RWPE1 (cell line): ENCODE results near the gene LILRB3.

Experiments used
- CTCF ChIA-PET: fragments of 350-600 bp; sonication (Branson Sonifier 250); formaldehyde crosslinking; extraction: SDS; loops from one replicate; lab custom pipeline; 2021; lab: Yijun Ruan, JAX
- POLR2A ChIA-PET: fragments of 400-600 bp; formaldehyde crosslinking; extraction: SDS; loops from one replicate; lab custom pipeline; 2020; ENCODE audit warnings: antibody characterized with exemption; ENCODE audit not compliant: low non-redundant PET; lab: Yijun Ruan, JAX
- DNase-seq: peaks from one replicate; pipeline ENCODE4 v3.0.0; 2012; ENCODE audit warnings: low spot score
- H3K27ac ChIP-seq: fragments of 450-650 bp; 2 replicates; pipeline ENCODE4 v1.5.1; 2017
- CTCF ChIP-seq: fragments of 450-650 bp; conservative IDR thresholded peaks from 2 replicates; pipeline ENCODE4 v1.5.1; 2017; ENCODE audit warnings: low read depth, mild to moderate bottlenecking

LILRB3 gene

GRCh38 chr19:54257116-54257480 is 34.3 kb upstream of the LILRB3 start, which contains the start of gene LILRB5:
TSS of gene LILRB5 (minus strand) at chr19:54257273. CDS start at chr19:54257193, 80 bp downstream.
- no peak for DNase-seq
- POLR2A ChIA-PET, result no interaction called here
- no peak for TF ChIP-seq CTCF
- no peak within 1 kb of the TSS for H3K27ac ChIP-seq
- CTCF ChIA-PET, result no interaction called here

GRCh38 chr19:54256250-54257115 is 33.7 kb upstream of the LILRB3 start:
- POLR2A ChIA-PET, result no interaction called here
- DNase-seq, result no peak
- CTCF ChIA-PET, result interaction anchor here (0.7 kb wide), 1 partner anchor 249 kb away, joined by 6 read pairs; no protein-coding TSS in a partner anchor
- H3K27ac ChIP-seq, result no peak overlapping the region
- TF ChIP-seq CTCF, result no peak

GRCh38 chr19:54255105-54255775 is 32.4 kb upstream of the LILRB3 start:
- H3K27ac ChIP-seq, result no peak overlapping the region
- no peak for DNase-seq
- ChIA-PET CTCF (interaction anchor here (0.6 kb wide), 1 partner anchor 459 kb away, joined by 3 read pairs; no protein-coding TSS in a partner anchor), POLR2A (no interaction called here)
- no peak for TF ChIP-seq CTCF

- H3K27ac ChIP-seq, result no peak overlapping the region
- POLR2A ChIA-PET, result no interaction called here
- CTCF ChIA-PET, result interaction anchor here (0.6 kb wide), 1 partner anchor 460 kb away, joined by 3 read pairs; no protein-coding TSS in a partner anchor
- DNase-seq, result no peak
- TF ChIP-seq CTCF, result no peak
Measured at GRCh38 chr19:54254195-54254906, 31.5 kb upstream of the LILRB3 start.

- ChIA-PET POLR2A (no interaction called here), CTCF (no interaction called here)
- TF ChIP-seq CTCF, result no peak
Measured at GRCh38 chr19:54253331-54254194, 30.8 kb upstream of the LILRB3 start.

More at GRCh38 chr19:54253331-54254194, 30.8 kb upstream of the LILRB3 start:
- no peak for DNase-seq
- H3K27ac ChIP-seq, result no peak overlapping the region
